ENCODE data around the gene HSBP1L1. TPM values are rescaled to one million over a fixed set of nuclear protein-coding genes. Genes with fewer than 3 reads are reported as not detected.

Gene HSBP1L1
- total RNA-seq, 1 donor from 2014 or later, result 1.3 TPM

DNA sequence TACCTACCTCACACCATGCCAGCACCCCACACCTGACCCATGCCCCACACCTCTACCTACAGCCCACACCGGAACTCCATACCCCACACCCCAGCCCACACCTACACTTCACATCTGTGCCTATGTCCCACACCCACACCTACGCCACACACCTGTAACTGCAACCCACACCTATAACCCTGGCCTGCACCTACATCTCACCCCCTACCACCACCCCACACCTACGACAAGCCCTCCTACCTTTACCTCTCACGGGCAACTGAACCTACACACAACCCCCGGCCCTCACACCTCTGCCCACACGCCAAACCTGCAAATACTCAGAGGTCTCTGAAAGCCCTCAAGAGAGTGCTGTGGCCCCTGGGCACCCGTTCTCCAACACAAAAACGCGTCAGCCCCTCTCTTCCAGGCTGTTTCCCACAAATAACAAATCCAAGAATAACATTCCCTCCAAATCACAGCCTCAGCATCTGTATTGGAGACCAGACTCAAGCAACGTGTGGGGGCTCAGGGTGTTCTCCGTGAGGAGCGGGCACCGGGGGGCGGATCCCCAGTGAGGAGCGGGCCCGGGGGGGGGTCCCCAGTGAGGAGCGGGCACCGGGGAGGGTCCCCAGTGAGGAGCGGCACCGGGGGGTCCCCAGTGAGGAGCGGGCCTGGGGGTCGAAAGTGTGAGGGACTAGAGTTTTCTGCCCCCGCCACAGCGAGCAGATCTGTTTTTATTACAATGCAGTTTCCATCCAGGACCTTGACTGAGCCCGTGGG lies 46.4 kb upstream of the HSBP1L1 start:
- peaks cover 34 to 67% of the 10 kb centered on the region in 2 donors for H3K36me3 ChIP-seq
- intact Hi-C loops (cut with DNase I), result no loop called here
- DNase-seq (ENCODE audit: low spot score in 2 of 2), result peak in 1 of 2 donors; percentile 25

DNA sequence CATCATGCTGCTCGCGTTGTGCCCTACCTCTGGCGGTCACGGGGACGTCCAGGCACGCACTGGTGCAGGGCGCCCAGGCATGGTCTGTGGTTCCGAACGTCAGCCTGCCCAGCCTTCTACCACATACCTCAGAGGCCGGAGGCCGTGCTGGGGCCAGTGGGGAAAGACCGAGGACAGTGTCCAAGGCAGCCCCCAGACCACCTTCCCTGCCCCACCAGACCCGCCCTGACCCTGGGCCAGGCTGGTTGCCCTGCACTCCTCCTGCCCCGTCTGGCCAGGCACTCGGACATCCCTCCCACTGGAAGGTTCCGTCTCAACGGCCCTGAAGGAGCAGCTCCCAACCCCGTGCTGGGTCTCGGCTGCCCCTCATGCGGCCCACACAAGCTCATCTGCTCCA lies 45.8 kb upstream of the HSBP1L1 start:
- no peaks in the 10 kb centered on the region for H3K9me3 ChIP-seq
- intact Hi-C loops (cut with DNase I), result no loop called here
- no peaks in the 10 kb centered on the region for H3K27me3 ChIP-seq
- peaks cover 32 to 66% of the 10 kb centered on the region in 2 donors for H3K36me3 ChIP-seq
- H3K4me1 ChIP-seq, result no peaks in the 10 kb centered on the region
- no peak overlapping the region for H3K4me3 ChIP-seq
- no peak overlapping the region for H3K27ac ChIP-seq
- peak in 1 of 2 donors; percentile 50 for DNase-seq (ENCODE audit: low spot score in 2 of 2)
- TF ChIP-seq, protein P1, sequence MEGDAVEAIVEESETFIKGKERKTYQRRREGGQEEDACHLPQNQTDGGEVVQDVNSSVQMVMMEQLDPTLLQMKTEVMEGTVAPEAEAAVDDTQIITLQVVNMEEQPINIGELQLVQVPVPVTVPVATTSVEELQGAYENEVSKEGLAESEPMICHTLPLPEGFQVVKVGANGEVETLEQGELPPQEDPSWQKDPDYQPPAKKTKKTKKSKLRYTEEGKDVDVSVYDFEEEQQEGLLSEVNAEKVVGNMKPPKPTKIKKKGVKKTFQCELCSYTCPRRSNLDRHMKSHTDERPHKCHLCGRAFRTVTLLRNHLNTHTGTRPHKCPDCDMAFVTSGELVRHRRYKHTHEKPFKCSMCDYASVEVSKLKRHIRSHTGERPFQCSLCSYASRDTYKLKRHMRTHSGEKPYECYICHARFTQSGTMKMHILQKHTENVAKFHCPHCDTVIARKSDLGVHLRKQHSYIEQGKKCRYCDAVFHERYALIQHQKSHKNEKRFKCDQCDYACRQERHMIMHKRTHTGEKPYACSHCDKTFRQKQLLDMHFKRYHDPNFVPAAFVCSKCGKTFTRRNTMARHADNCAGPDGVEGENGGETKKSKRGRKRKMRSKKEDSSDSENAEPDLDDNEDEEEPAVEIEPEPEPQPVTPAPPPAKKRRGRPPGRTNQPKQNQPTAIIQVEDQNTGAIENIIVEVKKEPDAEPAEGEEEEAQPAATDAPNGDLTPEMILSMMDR (IDR thresholded peaks at IDR 0.05), result no peak

More for the DNA sequence above, 46.4 kb upstream of the HSBP1L1 start:
- Histone ChIP-seq H3K27ac (no peak overlapping the region), H3K9me3 (no peaks in the 10 kb centered on the region), H3K4me3 (no peak overlapping the region), H3K27me3 (no peaks in the 10 kb centered on the region), H3K4me1 (no peaks in the 10 kb centered on the region)
- TF ChIP-seq, protein P1 (IDR thresholded peaks at IDR 0.05), result no peak

DNA sequence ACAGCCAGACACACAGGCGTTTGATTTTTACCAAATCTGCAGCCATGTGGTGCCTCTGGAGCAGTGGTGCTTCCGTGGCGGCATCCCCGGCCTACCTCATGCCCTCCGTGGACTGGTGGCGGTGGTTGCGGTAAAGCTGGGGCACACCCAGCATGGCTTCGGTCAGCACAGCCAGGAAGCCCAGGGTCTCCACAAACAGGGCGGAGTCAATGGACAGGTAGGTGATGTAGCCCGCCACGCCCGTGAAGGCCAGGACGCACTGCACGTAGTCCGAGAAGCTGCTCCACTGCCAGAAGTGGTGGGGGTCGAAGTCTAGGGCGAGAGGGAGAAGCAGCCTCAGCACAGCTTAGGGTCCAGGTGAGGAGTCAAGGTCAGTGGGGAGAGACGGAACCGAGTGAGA lies 45.4 kb upstream of the HSBP1L1 start:
- Histone ChIP-seq H3K27me3 (no peaks in the 10 kb centered on the region), H3K9me3 (no peaks in the 10 kb centered on the region), H3K27ac (no peak overlapping the region), H3K36me3 (peaks cover 30 to 66% of the 10 kb centered on the region in 2 donors), H3K4me1 (no peaks in the 10 kb centered on the region), H3K4me3 (no peak overlapping the region)
- DNase-seq (ENCODE audit: low spot score in 2 of 2), result peak in 1 of 2 donors; percentile 55
- TF ChIP-seq, protein P1 (IDR thresholded peaks at IDR 0.05), result no peak
- intact Hi-C loops (cut with DNase I), result no loop called here

DNA sequence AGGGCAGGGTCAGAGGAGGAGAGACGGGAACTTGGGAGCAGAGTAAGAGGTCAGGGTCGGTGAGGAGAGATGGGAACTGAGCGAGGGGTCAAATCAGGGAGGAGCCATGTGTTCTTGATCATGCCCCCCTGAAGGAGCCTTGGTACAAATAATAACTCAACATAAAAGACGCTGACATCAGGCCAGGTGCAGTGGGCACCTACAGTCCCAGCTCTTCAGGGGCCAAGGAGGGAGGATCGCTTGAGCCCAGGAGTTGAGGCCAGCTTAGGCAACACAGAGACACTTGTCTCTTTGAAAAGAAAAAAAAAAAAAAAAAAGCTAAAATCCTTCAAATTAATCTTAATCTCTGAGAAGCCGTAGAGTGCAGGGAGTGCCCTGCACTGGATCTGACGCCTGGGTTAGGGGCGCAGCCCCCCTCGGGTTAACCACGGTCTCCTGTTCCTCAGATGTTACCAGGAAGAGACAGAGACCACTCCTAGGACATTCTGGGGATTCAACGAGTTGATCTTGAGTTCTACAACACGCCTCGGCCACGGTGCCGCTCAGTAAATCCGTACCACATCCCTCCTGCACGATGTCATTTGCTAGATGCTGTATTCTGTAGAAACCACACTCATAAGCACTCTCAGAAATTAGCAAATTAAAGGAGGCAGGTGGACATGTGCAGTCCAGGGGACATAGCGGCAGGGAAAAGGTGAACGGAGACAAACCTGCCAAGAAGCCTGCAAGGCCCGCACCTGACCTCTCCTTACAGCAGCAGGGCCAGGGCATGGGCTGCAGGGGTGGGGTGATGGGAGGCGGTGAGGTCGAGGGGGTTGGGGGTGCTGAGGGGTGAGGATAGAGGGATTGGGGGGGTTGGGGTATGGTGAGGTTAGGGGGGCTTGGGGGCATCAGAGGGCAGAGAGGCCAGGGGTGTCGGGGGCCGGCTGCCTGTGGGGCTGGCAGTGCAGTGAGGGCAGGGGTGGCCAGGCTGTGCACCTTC lies 42.2 kb upstream of the HSBP1L1 start:
- TF ChIP-seq, protein P1 (IDR thresholded peaks at IDR 0.05), result no peak
- intact Hi-C loops (cut with DNase I), result no loop called here
- Histone ChIP-seq H3K9me3 (no peaks in the 10 kb centered on the region), H3K36me3 (peaks cover 9 to 40% of the 10 kb centered on the region in 2 donors), H3K4me1 (no peaks in the 10 kb centered on the region), H3K4me3 (no peak overlapping the region), H3K27ac (no peak overlapping the region), H3K27me3 (no peaks in the 10 kb centered on the region)
- DNase-seq (ENCODE audit: low spot score in 2 of 2), result peak in 1 of 2 donors; percentile 40

DNA sequence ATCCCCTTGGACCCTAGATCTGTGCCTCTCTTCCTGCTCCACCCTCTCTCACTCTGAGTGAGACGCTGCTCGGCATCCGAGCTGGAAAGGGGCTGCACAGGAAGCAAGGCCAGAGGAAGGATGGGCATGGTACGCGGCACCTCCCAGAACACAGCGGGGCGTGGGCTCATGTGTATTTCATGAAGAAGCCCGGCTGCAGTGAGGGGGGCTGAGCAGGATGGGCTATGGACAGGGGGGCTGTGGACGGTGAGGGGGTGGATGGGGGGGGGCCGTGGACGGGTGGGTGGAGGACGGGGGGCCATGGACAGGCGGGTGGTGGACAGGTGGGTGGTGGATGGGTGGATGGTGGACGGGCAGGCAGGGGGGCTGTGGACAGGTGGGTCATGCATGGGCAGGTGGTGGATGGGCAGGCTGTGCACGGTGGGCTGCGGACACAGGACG lies 41.5 kb upstream of the HSBP1L1 start:
- no peak overlapping the region for H3K27ac ChIP-seq
- no peaks in the 10 kb centered on the region for H3K4me1 ChIP-seq
- H3K36me3 ChIP-seq, result peaks cover 14 to 35% of the 10 kb centered on the region in 2 donors
- H3K9me3 ChIP-seq, result no peaks in the 10 kb centered on the region
- H3K27me3 ChIP-seq, result no peaks in the 10 kb centered on the region
- DNase-seq (ENCODE audit: low spot score in 2 of 2), result peak in 1 of 2 donors; percentile 59
- intact Hi-C loops (cut with DNase I), result no loop called here
- H3K4me3 ChIP-seq, result no peak overlapping the region
- TF ChIP-seq, protein P1 (IDR thresholded peaks at IDR 0.05), result no peak

Measured in ascending aorta (tissue), 2 donors.